Fibroblast of villous mesenchyme (primary cell): ENCODE results near the gene KCNMA1. TPM values are rescaled to one million over a fixed set of nuclear protein-coding genes. Genes with fewer than 3 reads are reported as not detected.

Experiments
- DNase-seq: peaks from one replicate; pipeline ENCODE4 v3.0.0-alpha.2; 2010; ENCODE audit warnings: low read depth
- H3K4me3 ChIP-seq: 2 replicates; pipeline ENCODE4 v1.5.1; 2011; ENCODE audit warnings: low read depth, mild to moderate bottlenecking, low read length
- total RNA-seq: library from RNA; depleted of rRNA; stranded (reverse); fragments of >200 nt; gene quantifications from 2 replicates; pipeline ENCODE4 v1.2.3, GENCODE V29; 2012
- TF ChIP-seq, protein P1 (sequence below): IDR thresholded peaks from 2 replicates; pipeline ENCODE4 v1.5.1; 2012; ENCODE audit warnings: low read depth, mild to moderate bottlenecking, low read length; ENCODE audit not compliant: insufficient read depth

KCNMA1 gene
- total RNA-seq, 1 donor, result 36.7 TPM

GRCh38 chr10:76998451-76998850 is 639.2 kb downstream of the KCNMA1 start:
- TF ChIP-seq, protein P1, sequence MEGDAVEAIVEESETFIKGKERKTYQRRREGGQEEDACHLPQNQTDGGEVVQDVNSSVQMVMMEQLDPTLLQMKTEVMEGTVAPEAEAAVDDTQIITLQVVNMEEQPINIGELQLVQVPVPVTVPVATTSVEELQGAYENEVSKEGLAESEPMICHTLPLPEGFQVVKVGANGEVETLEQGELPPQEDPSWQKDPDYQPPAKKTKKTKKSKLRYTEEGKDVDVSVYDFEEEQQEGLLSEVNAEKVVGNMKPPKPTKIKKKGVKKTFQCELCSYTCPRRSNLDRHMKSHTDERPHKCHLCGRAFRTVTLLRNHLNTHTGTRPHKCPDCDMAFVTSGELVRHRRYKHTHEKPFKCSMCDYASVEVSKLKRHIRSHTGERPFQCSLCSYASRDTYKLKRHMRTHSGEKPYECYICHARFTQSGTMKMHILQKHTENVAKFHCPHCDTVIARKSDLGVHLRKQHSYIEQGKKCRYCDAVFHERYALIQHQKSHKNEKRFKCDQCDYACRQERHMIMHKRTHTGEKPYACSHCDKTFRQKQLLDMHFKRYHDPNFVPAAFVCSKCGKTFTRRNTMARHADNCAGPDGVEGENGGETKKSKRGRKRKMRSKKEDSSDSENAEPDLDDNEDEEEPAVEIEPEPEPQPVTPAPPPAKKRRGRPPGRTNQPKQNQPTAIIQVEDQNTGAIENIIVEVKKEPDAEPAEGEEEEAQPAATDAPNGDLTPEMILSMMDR, result no peak
- DNase-seq, result no peak
- H3K4me3 ChIP-seq, result no peak overlapping the region

GRCh38 chr10:76997631-76998030 is 640.0 kb downstream of the KCNMA1 start:
- H3K4me3 ChIP-seq, result no peak overlapping the region
- TF ChIP-seq, protein P1, result no peak
- DNase-seq, result no peak

DNA sequence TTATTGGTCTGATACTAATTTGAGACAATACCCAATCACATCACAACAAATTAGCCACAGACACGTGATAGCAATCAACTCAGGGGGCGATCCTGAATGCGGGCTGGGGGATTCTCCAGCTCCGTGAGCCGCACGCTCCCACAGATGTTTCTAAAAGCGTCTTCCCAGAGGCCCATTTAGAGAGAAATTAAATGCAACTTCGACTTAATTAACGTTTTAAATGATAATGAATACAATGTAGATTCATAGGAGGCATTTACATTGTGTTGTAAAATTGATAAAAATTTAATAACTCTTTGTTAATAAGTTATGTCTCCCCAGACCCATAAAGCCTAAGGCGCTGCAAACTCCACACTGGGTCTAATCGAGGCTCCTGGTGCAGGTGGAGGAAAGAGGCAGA is 642.6 kb downstream of the KCNMA1 start:
- TF ChIP-seq, protein P1, result no peak
- no peak overlapping the region for H3K4me3 ChIP-seq

DNA sequence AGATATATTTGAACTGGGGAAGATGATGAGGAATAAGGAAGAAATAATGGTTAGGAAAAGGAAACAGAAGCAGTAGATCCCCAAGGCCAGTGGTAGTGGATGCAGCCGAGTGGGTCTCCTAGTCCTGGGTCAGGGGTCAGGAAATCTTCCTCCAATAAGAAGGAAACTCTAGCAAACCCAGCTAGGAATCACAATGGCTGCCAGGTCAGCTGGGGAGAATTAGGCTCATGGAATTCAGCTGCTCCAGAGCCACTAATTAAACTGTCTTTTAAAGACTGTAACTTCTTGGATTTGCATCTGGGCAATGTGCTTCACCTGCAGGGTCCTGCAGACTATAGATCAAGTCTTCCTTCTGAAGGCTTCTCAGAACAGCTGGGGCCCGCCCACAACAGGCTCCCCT is 644.4 kb downstream of the KCNMA1 start:
- TF ChIP-seq, protein P1, result no peak
- DNase-seq, result no peak
- no peak overlapping the region for H3K4me3 ChIP-seq

More for the DNA sequence above, 642.6 kb downstream of the KCNMA1 start:
- DNase-seq, result no peak

GRCh38 chr10:76992467-76992866 is 645.1 kb downstream of the KCNMA1 start:
- no peak for DNase-seq
- TF ChIP-seq, protein P1, result no peak
- no peak overlapping the region for H3K4me3 ChIP-seq

DNA sequence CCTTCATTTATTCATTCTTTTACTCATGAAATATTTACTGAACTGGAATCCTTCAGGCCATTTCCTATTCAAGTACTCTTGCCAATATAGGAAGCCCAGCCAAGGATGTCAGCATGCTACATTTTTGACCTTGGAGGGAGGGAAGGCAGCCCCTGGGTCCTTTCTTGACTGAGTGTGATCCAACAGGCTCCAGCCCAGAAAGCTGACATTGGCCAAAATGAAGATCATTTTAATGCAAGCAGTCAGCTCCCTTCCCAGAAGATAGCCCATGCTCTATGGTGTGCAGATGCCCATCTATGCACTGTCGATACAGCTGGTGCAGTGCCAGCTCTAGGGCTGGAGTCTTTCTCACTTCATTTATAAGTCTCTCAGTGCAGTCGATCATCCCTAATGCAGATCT is 646.0 kb downstream of the KCNMA1 start:
- no peak overlapping the region for H3K4me3 ChIP-seq
- TF ChIP-seq, protein P1, result no peak
- no peak for DNase-seq

DNA sequence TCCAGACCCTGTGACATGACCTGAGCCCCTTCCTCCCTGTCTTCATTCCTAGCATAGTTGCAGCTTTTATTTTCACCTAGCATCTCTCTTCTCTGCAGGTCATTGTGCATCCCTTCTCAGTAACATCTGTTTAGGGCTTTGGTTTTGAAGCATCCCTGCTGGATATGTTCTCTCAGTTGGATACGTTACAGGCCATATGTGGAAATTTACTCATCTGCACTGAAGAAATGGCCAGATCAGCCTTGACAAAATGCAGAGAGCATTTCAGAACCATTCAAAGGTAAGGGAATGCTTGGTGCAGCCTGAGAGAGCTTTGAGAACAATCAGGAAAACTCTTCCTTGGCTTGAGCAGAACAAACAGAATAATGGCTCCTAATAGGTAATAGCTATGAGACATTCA is 647.0 kb downstream of the KCNMA1 start:
- no peak for DNase-seq
- TF ChIP-seq, protein P1, result no peak
- H3K4me3 ChIP-seq, result no peak overlapping the region
